BLaER1 (cell line): ENCODE measurements around the gene TNFSF13B.
"Not testable (repeated sequence)": the region's sequence is repeated elsewhere in the genome, so short reads cannot be mapped to it uniquely, and the experiment has no call there.

Source experiments
- H3K27ac ChIP-seq: shearing (Covaris generic); formaldehyde crosslinking; 2 replicates; pipeline ENCODE4 v1.8.1; 2022
- H3K27me3 ChIP-seq: shearing (Covaris generic); formaldehyde crosslinking; 2 replicates; pipeline ENCODE4 v1.8.1; 2022
- H3K36me3 ChIP-seq: shearing (Covaris generic); formaldehyde crosslinking; 2 replicates; pipeline ENCODE4 v1.8.1; 2022
- H3K4me1 ChIP-seq: shearing (Covaris generic); formaldehyde crosslinking; 2 replicates; pipeline ENCODE4 v1.8.1; 2022
- H3K4me2 ChIP-seq: shearing (Covaris generic); formaldehyde crosslinking; 2 replicates; pipeline ENCODE4 v1.8.1; 2022
- H3K4me3 ChIP-seq: shearing (Covaris generic); formaldehyde crosslinking; 2 replicates; pipeline ENCODE4 v1.8.1; 2022
- H3K9ac ChIP-seq: shearing (Covaris generic); formaldehyde crosslinking; 2 replicates; pipeline ENCODE4 v1.8.1; 2022
- H3K9me3 ChIP-seq: shearing (Covaris generic); formaldehyde crosslinking; 2 replicates; pipeline ENCODE4 v1.8.1; 2022
- H4K20me1 ChIP-seq: shearing (Covaris generic); formaldehyde crosslinking; 2 replicates; pipeline ENCODE4 v1.8.1; 2022
- Cebpa-rat ChIP-seq: shearing (Covaris generic); IDR thresholded peaks from 2 replicates; pipeline ENCODE4 v1.8.1; 2022

Gene TNFSF13B

GRCh38 chr13:108276060-108276459 is 6.5 kb downstream of the TNFSF13B start:
- Histone ChIP-seq H3K9ac (no peak overlapping the region), H3K36me3 (no peaks in the 10 kb centered on the region), H3K4me1 (no peaks in the 10 kb centered on the region), H3K27me3 (no peaks in the 10 kb centered on the region), H3K9me3 (no peaks in the 10 kb centered on the region), H3K4me3 (no peak overlapping the region), H3K27ac (no peak overlapping the region), H3K4me2 (no peak overlapping the region), H4K20me1 (no peaks in the 10 kb centered on the region)
- TF ChIP-seq Cebpa-rat: no peak

- H3K27ac ChIP-seq: no peak overlapping the region
- H3K9me3 ChIP-seq: no peaks in the 10 kb centered on the region
- no peaks in the 10 kb centered on the region for H4K20me1 ChIP-seq
- TF ChIP-seq Cebpa-rat: no peak
- H3K9ac ChIP-seq: no peak overlapping the region
- no peaks in the 10 kb centered on the region for H3K27me3 ChIP-seq
- H3K4me2 ChIP-seq: no peak overlapping the region
- H3K4me1 ChIP-seq: no peaks in the 10 kb centered on the region
- H3K36me3 ChIP-seq: no peaks in the 10 kb centered on the region
- H3K4me3 ChIP-seq: no peak overlapping the region
Measured at GRCh38 chr13:108278466-108278865, 8.9 kb downstream of the TNFSF13B start.

- H3K36me3 ChIP-seq: no peaks in the 10 kb centered on the region
- no peak overlapping the region for H3K4me3 ChIP-seq
- no peak overlapping the region for H3K9ac ChIP-seq
- no peaks in the 10 kb centered on the region for H3K27me3 ChIP-seq
- no peaks in the 10 kb centered on the region for H3K9me3 ChIP-seq
- no peak overlapping the region for H3K4me2 ChIP-seq
- no peaks in the 10 kb centered on the region for H4K20me1 ChIP-seq
- no peaks in the 10 kb centered on the region for H3K4me1 ChIP-seq
- no peak overlapping the region for H3K27ac ChIP-seq
- TF ChIP-seq Cebpa-rat: no peak
Measured at GRCh38 chr13:108281901-108282300, 12.4 kb downstream of the TNFSF13B start.

GRCh38 chr13:108283110-108283509 is 13.6 kb downstream of the TNFSF13B start:
- Histone ChIP-seq H3K27me3 (no peaks in the 10 kb centered on the region), H3K9me3 (no peaks in the 10 kb centered on the region), H3K27ac (no peak overlapping the region), H3K9ac (no peak overlapping the region), H4K20me1 (no peaks in the 10 kb centered on the region), H3K4me2 (no peak overlapping the region), H3K4me3 (no peak overlapping the region), H3K4me1 (no peaks in the 10 kb centered on the region), H3K36me3 (no peaks in the 10 kb centered on the region)
- no peak for TF ChIP-seq Cebpa-rat

- H3K9me3 ChIP-seq: no peaks in the 10 kb centered on the region
- no peak overlapping the region for H3K4me3 ChIP-seq
- no peaks in the 10 kb centered on the region for H4K20me1 ChIP-seq
- H3K4me2 ChIP-seq: no peak overlapping the region
- H3K9ac ChIP-seq: no peak overlapping the region
- no peaks in the 10 kb centered on the region for H3K4me1 ChIP-seq
- no peak for TF ChIP-seq Cebpa-rat
- H3K27me3 ChIP-seq: no peaks in the 10 kb centered on the region
- no peaks in the 10 kb centered on the region for H3K36me3 ChIP-seq
- no peak overlapping the region for H3K27ac ChIP-seq
Measured at GRCh38 chr13:108288741-108289140, 19.2 kb downstream of the TNFSF13B start.

GRCh38 chr13:108289819-108290218 is 20.3 kb downstream of the TNFSF13B start:
- Histone ChIP-seq H3K9ac (no peak overlapping the region), H4K20me1 (no peaks in the 10 kb centered on the region), H3K27ac (no peak overlapping the region), H3K27me3 (no peaks in the 10 kb centered on the region), H3K4me2 (no peak overlapping the region), H3K4me3 (no peak overlapping the region), H3K9me3 (no peaks in the 10 kb centered on the region), H3K4me1 (no peaks in the 10 kb centered on the region), H3K36me3 (no peaks in the 10 kb centered on the region)
- TF ChIP-seq Cebpa-rat: no peak

GRCh38 chr13:108297114-108297513 is 27.6 kb downstream of the TNFSF13B start:
- no peak overlapping the region for H3K9ac ChIP-seq
- no peaks in the 10 kb centered on the region for H3K36me3 ChIP-seq
- H3K9me3 ChIP-seq: peaks cover 4% of the 10 kb centered on the region; the same call in 1 of the 2 replicates
- no peaks in the 10 kb centered on the region for H4K20me1 ChIP-seq
- H3K4me3 ChIP-seq: no peak overlapping the region
- TF ChIP-seq Cebpa-rat: no peak
- H3K27ac ChIP-seq: no peak overlapping the region
- H3K27me3 ChIP-seq: no peaks in the 10 kb centered on the region
- no peaks in the 10 kb centered on the region for H3K4me1 ChIP-seq
- H3K4me2 ChIP-seq: no peak overlapping the region

- TF ChIP-seq Cebpa-rat: no peak
- Histone ChIP-seq H3K4me3 (no peak overlapping the region), H3K4me1 (no peaks in the 10 kb centered on the region), H3K27ac (no peak overlapping the region), H3K36me3 (no peaks in the 10 kb centered on the region), H4K20me1 (no peaks in the 10 kb centered on the region), H3K27me3 (no peaks in the 10 kb centered on the region), H3K9ac (no peak overlapping the region), H3K4me2 (no peak overlapping the region), H3K9me3 (peaks cover 4% of the 10 kb centered on the region; the same call in 1 of the 2 replicates)
Measured at GRCh38 chr13:108302279-108302678, 32.8 kb downstream of the TNFSF13B start.

GRCh38 chr13:108304170-108305016 is 34.9 kb downstream of the TNFSF13B start:
- Histone ChIP-seq H3K27me3 (no peaks in the 10 kb centered on the region), H3K4me3 (no peak overlapping the region), H3K9ac (no peak overlapping the region), H3K4me2 (no peak overlapping the region), H3K4me1 (no peaks in the 10 kb centered on the region), H3K36me3 (no peaks in the 10 kb centered on the region), H3K9me3 (peaks cover 6% of the 10 kb centered on the region; the same call in 1 of the 2 replicates), H3K27ac (no peak overlapping the region), H4K20me1 (no peaks in the 10 kb centered on the region)
- TF ChIP-seq Cebpa-rat: no peak

- H3K36me3 ChIP-seq: no peaks in the 10 kb centered on the region
- no peak overlapping the region for H3K27ac ChIP-seq
- H3K4me3 ChIP-seq: no peak overlapping the region
- no peak overlapping the region for H3K9ac ChIP-seq
- H3K27me3 ChIP-seq: no peaks in the 10 kb centered on the region
- H3K9me3 ChIP-seq: peaks cover 6% of the 10 kb centered on the region; the same call in 1 of the 2 replicates
- H4K20me1 ChIP-seq: no peaks in the 10 kb centered on the region
- TF ChIP-seq Cebpa-rat: no peak
- H3K4me1 ChIP-seq: no peaks in the 10 kb centered on the region
- H3K4me2 ChIP-seq: no peak overlapping the region
Measured at GRCh38 chr13:108305655-108306054, 36.1 kb downstream of the TNFSF13B start.

GRCh38 chr13:108306860-108307259 is 37.3 kb downstream of the TNFSF13B start:
- Histone ChIP-seq H3K27me3 (no peaks in the 10 kb centered on the region), H3K4me2 (no peak overlapping the region), H3K4me3 (no peak overlapping the region), H3K4me1 (no peaks in the 10 kb centered on the region), H3K36me3 (no peaks in the 10 kb centered on the region), H3K9me3 (peaks cover 12% of the 10 kb centered on the region), H3K27ac (no peak overlapping the region), H3K9ac (no peak overlapping the region), H4K20me1 (no peaks in the 10 kb centered on the region)
- no peak for TF ChIP-seq Cebpa-rat

- not testable (repeated sequence) for H3K27me3 ChIP-seq, H4K20me1 ChIP-seq
- peaks cover 14% of the 10 kb centered on the region for H3K9me3 ChIP-seq
Measured at GRCh38 chr13:108311596-108311995, 42.1 kb downstream of the TNFSF13B start.

More at GRCh38 chr13:108311596-108311995, 42.1 kb downstream of the TNFSF13B start:
- not testable (repeated sequence) for H3K4me1 ChIP-seq, H3K4me2 ChIP-seq, H3K27ac ChIP-seq, H3K4me3 ChIP-seq, H3K36me3 ChIP-seq, H3K9ac ChIP-seq
